VCaP (cell line): Measurements from ENCODE around the gene CAMTA1.

ENCODE experiments used
- H3K27ac ChIP-seq: fragments of 450-650 bp; 2 replicates; pipeline ENCODE4 v1.5.1; 2017
- CTCF ChIP-seq: fragments of 450-650 bp; conservative IDR thresholded peaks from 2 replicates; pipeline ENCODE4 v1.5.1; 2017; ENCODE audit warnings: mild to moderate bottlenecking, moderate library complexity

The CAMTA1 gene

GRCh38 chr1:6794164-6794563, 8.9 kb downstream of the CAMTA1 start:
- TF ChIP-seq CTCF: peak; percentile 73
- peak overlapping the region; percentile 54 for H3K27ac ChIP-seq

DNA sequence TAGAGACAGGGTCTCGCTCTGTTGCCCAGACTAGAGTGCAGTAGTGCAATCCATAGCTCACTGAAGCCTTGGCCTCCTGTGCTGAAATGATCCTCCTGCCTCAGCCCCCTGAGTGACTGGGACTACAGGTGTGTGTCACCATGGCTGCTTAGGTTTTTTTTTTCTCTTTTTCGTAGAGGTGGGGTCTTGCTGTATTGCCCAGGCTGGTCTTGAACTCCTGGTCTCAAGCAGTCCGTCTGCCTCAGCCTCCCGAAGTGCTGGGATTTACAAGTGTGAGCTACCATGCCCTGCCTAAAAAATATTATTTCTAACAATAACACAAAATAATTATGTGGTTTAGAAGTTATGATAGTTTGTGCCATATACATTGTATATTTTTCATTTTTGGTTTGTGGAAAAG, 9.9 kb downstream of the CAMTA1 start:
- TF ChIP-seq CTCF: no peak
- H3K27ac ChIP-seq: peak overlapping the region; percentile 54

DNA sequence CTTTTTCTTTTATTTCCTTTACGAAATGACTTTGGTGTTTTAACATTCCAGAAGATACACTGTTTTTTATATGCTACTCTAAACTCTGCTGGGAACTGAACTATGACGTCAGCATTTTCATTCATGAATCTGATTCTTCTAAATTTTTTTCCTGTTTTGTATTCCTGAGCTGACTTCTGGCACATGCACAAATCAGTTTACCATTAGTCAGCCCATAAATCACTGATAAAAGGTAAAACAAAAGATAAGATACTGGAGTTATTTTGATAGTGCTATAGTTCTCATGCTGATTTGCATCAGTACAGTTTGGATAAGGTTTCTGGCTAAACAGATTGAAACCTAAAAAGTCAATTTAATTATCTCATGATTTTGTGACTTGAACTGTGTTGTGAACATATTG, 10.4 kb downstream of the CAMTA1 start:
- no peak for TF ChIP-seq CTCF
- H3K27ac ChIP-seq: peak overlapping the region; percentile 54

GRCh38 chr1:6796095-6796494, 10.8 kb downstream of the CAMTA1 start:
- no peak for TF ChIP-seq CTCF
- H3K27ac ChIP-seq: peak overlapping the region; percentile 54

DNA sequence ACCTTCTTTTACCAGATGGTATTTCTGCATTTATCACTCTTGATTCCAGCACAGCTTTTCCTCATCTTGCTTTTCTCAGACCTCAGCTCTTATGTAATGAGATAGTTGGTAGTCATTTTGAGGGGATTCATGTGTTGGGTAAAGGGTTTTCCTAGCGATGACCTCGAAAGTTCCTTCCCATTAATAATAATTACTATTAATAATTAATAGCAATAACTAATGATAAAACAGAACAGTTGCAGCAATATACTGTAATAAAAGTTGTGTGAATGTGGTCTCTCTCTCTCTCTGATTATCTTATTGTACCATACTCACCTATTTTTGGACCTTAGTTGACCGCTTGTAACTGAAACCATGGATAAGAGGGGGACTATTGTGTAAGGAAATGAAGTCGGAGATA, 14.2 kb downstream of the CAMTA1 start:
- peak overlapping the region; percentile 87; the same call in 1 of the 2 replicates for H3K27ac ChIP-seq

DNA sequence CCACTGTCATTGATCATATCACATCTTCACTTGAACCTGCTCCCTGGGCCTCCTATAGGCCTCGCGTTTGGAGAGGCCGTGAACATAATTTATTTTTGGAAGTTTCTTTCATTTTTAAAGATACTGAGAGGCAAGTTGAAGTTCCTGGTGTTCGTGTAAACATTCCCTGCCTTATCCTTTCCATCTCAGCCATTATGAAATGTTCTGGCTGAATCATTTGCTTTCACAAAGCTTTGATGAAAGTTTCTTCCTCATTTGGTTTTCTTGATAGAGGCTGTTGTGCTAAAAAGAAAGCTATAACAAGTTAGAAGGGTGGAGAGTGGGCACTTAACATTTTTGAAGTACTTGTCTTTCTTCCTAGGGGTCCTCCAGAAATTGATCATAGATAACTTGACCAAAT, 15.5 kb downstream of the CAMTA1 start:
- H3K27ac ChIP-seq: peak overlapping the region; percentile 87
- TF ChIP-seq CTCF: no peak

More for the DNA sequence above, 14.2 kb downstream of the CAMTA1 start:
- TF ChIP-seq CTCF: no peak

GRCh38 chr1:6801199-6801598, 15.9 kb downstream of the CAMTA1 start:
- no peak for TF ChIP-seq CTCF
- peak overlapping the region; percentile 87 for H3K27ac ChIP-seq

DNA sequence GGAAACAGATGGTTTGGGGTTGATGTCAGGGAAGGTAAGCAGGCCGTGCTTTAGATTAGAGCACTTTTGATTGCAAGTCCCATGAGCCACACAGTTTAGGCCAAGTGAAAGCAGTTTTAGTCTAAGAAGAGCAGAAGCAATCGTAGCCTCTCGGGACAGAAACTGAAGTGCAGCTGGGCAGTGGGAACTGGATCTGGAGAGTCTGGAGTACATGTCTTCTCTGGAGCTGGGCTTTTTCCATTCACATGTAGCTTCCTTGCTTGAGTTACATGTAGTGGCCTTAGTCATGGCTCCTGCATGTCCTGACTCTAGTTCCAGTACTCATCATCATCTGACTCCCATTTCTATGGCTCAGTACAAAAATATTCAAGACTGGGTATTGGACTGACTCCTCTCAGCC, 16.7 kb downstream of the CAMTA1 start:
- no peak for TF ChIP-seq CTCF

More for the DNA sequence above, 16.7 kb downstream of the CAMTA1 start:
- H3K27ac ChIP-seq: peak overlapping the region; percentile 87
